Measurements from ENCODE around the gene TACR3.
"Not testable (repeated sequence)": the region's sequence is repeated elsewhere in the genome, so short reads cannot be mapped to it uniquely, and the experiment has no call there.

Gene TACR3

GRCh38 chr4:103719830-103720207 lies at the start of gene TACR3:
Gene TACR3, minus strand, starts transcription at chr4:103719985. Its CDS starts 310 bp downstream, at chr4:103719675.
- DNase-seq (ENCODE audit: low read depth in 2 of 2), result no peak

GRCh38 chr4:103757631-103758030 lies 37.8 kb upstream of the TACR3 start:
- DNase-seq (ENCODE audit: low read depth in 2 of 2), result no peak

GRCh38 chr4:103756741-103757140 lies 37.0 kb upstream of the TACR3 start:
- no peak for DNase-seq (ENCODE audit: low read depth in 2 of 2)

- no peak for DNase-seq (ENCODE audit: low read depth in 2 of 2)
Measured at GRCh38 chr4:103754844-103755243, 35.1 kb upstream of the TACR3 start.

GRCh38 chr4:103753868-103754653 lies 34.3 kb upstream of the TACR3 start:
- no peak for DNase-seq (ENCODE audit: low read depth in 2 of 2)

- DNase-seq (ENCODE audit: low read depth in 2 of 2), result not testable (repeated sequence)
Measured at GRCh38 chr4:103723150-103723549, 3.4 kb upstream of the TACR3 start.

- DNase-seq (ENCODE audit: low read depth in 2 of 2), result no peak
Measured at GRCh38 chr4:103721251-103721650, 1.5 kb upstream of the TACR3 start.

- no peak for DNase-seq (ENCODE audit: low read depth in 2 of 2)
Measured at GRCh38 chr4:103720661-103721060, 876 bp upstream of the TACR3 start.

- DNase-seq (ENCODE audit: low read depth in 2 of 2), result no peak
Measured at GRCh38 chr4:103719105-103719829, 518 bp downstream of the TACR3 start.

- DNase-seq (ENCODE audit: low read depth in 2 of 2), result no peak
Measured at GRCh38 chr4:103692615-103693014, 27.2 kb downstream of the TACR3 start.

- DNase-seq (ENCODE audit: low read depth in 2 of 2), result no peak
Measured at GRCh38 chr4:103673983-103674382, 45.8 kb downstream of the TACR3 start.

GRCh38 chr4:103666764-103667163 lies 53.0 kb downstream of the TACR3 start:
- not testable (repeated sequence) for DNase-seq (ENCODE audit: low read depth in 2 of 2)

GRCh38 chr4:103664436-103665075 lies 55.2 kb downstream of the TACR3 start:
- no peak for DNase-seq (ENCODE audit: low read depth in 2 of 2)

GRCh38 chr4:103648541-103648940 lies 71.2 kb downstream of the TACR3 start:
- DNase-seq (ENCODE audit: low read depth in 2 of 2), result no peak

- DNase-seq (ENCODE audit: low read depth in 2 of 2), result no peak
Measured at GRCh38 chr4:103645991-103646390, 73.8 kb downstream of the TACR3 start.

GRCh38 chr4:103634236-103634635 lies 85.5 kb downstream of the TACR3 start:
- DNase-seq (ENCODE audit: low read depth in 2 of 2), result no peak

GRCh38 chr4:103626296-103626695 lies 93.5 kb downstream of the TACR3 start:
- no peak for DNase-seq (ENCODE audit: low read depth in 2 of 2)

GRCh38 chr4:103591841-103592240 lies 127.9 kb downstream of the TACR3 start:
- no peak for DNase-seq (ENCODE audit: low read depth in 2 of 2)

GRCh38 chr4:103567591-103567990 lies 152.2 kb downstream of the TACR3 start:
- no peak for DNase-seq (ENCODE audit: low read depth in 2 of 2)

- not testable (repeated sequence) for DNase-seq (ENCODE audit: low read depth in 2 of 2)
Measured at GRCh38 chr4:103559178-103559577, 160.6 kb downstream of the TACR3 start.
